ENCODE measurements around the gene C1orf146. TPM values are rescaled to one million over a fixed set of nuclear protein-coding genes. Genes with fewer than 3 reads are reported as not detected.
"Not testable (repeated sequence)": the region's sequence is repeated elsewhere in the genome, so short reads cannot be mapped to it uniquely, and the experiment has no call there.

C1orf146 gene
- polyA plus RNA-seq, 1 experiment, result not detected

- Histone ChIP-seq H3K4me3 (ENCODE audit: low read depth, low read length) (no peak overlapping the region), H3K9me3 (ENCODE audit: control insufficient read depth, insufficient read depth, low read length) (no peaks in the 10 kb centered on the region), H3K27me3 (ENCODE audit: control insufficient read depth, insufficient read depth, low read length) (no peaks in the 10 kb centered on the region), H3K27ac (ENCODE audit: low read depth, low read length) (no peak overlapping the region)
- TF ChIP-seq CTCF (IDR thresholded peaks at IDR 0.05; ENCODE audit: low read depth, low read length), result no peak
- DNase-seq (ENCODE audit: low read depth, low spot score), result no peak
- POLR2A ChIA-PET, result no interaction called here
- CTCF ChIA-PET, result interaction anchor here (0.5 kb wide), 1 partner anchor 266 kb away, joined by 3 read pairs; no protein-coding TSS in a partner anchor
These were observed 44.8 kb downstream of the C1orf146 start for GRCh38 chr1:92262516-92262915.

- Histone ChIP-seq H3K9me3 (ENCODE audit: control insufficient read depth, insufficient read depth, low read length) (no peaks in the 10 kb centered on the region), H3K27ac (ENCODE audit: low read depth, low read length) (no peak overlapping the region), H3K27me3 (ENCODE audit: control insufficient read depth, insufficient read depth, low read length) (no peaks in the 10 kb centered on the region), H3K4me3 (ENCODE audit: low read depth, low read length) (no peak overlapping the region)
- DNase-seq (ENCODE audit: low read depth, low spot score), result no peak
- TF ChIP-seq CTCF (IDR thresholded peaks at IDR 0.05; ENCODE audit: low read depth, low read length), result no peak
- ChIA-PET CTCF (interaction anchor here (0.7 kb wide), 2 partner anchors 26 to 272 kb away, joined by 5 to 6 read pairs; no protein-coding TSS in a partner anchor), POLR2A (no interaction called here)
These were observed 55.3 kb downstream of the C1orf146 start for GRCh38 chr1:92273039-92273438.

GRCh38 chr1:92274939-92275338, 57.2 kb downstream of the C1orf146 start:
- no peak for DNase-seq (ENCODE audit: low read depth, low spot score)
- TF ChIP-seq CTCF (IDR thresholded peaks at IDR 0.05; ENCODE audit: low read depth, low read length), result no peak
- Histone ChIP-seq H3K4me3 (ENCODE audit: low read depth, low read length) (no peak overlapping the region), H3K27ac (ENCODE audit: low read depth, low read length) (no peak overlapping the region), H3K27me3 (ENCODE audit: control insufficient read depth, insufficient read depth, low read length) (no peaks in the 10 kb centered on the region), H3K9me3 (ENCODE audit: control insufficient read depth, insufficient read depth, low read length) (no peaks in the 10 kb centered on the region)
- CTCF ChIA-PET, result interaction anchor here (0.7 to 1.6 kb wide), 2 partner anchors 12 to 16 kb away, joined by 3 read pairs; no protein-coding TSS in a partner anchor
- POLR2A ChIA-PET, result no interaction called here

GRCh38 chr1:92276082-92276481, 58.4 kb downstream of the C1orf146 start:
- CTCF ChIA-PET, result interaction anchor here (1.6 kb wide), 1 partner anchor 15 kb away, joined by 3 read pairs; no protein-coding TSS in a partner anchor
- TF ChIP-seq CTCF (IDR thresholded peaks at IDR 0.05; ENCODE audit: low read depth, low read length), result no peak
- Histone ChIP-seq H3K4me3 (ENCODE audit: low read depth, low read length) (no peak overlapping the region), H3K27ac (ENCODE audit: low read depth, low read length) (no peak overlapping the region), H3K27me3 (ENCODE audit: control insufficient read depth, insufficient read depth, low read length) (no peaks in the 10 kb centered on the region), H3K9me3 (ENCODE audit: control insufficient read depth, insufficient read depth, low read length) (no peaks in the 10 kb centered on the region)
- no peak for DNase-seq (ENCODE audit: low read depth, low spot score)
- POLR2A ChIA-PET, result no interaction called here

GRCh38 chr1:92277105-92277723, 59.5 kb downstream of the C1orf146 start:
- Histone ChIP-seq H3K9me3 (ENCODE audit: control insufficient read depth, insufficient read depth, low read length) (no peaks in the 10 kb centered on the region), H3K27ac (ENCODE audit: low read depth, low read length) (peak overlapping the region; percentile 80), H3K27me3 (ENCODE audit: control insufficient read depth, insufficient read depth, low read length) (no peaks in the 10 kb centered on the region), H3K4me3 (ENCODE audit: low read depth, low read length) (no peak overlapping the region)
- no peak for TF ChIP-seq CTCF (IDR thresholded peaks at IDR 0.05; ENCODE audit: low read depth, low read length)
- ChIA-PET POLR2A (no interaction called here), CTCF (no interaction called here)
- DNase-seq (ENCODE audit: low read depth, low spot score), result peak; percentile 45

- H3K27me3 ChIP-seq (ENCODE audit: control insufficient read depth, insufficient read depth, low read length); H3K4me3 ChIP-seq (ENCODE audit: low read depth, low read length); H3K9me3 ChIP-seq (ENCODE audit: control insufficient read depth, insufficient read depth, low read length); POLR2A ChIA-PET; DNase-seq (ENCODE audit: low read depth, low spot score); H3K27ac ChIP-seq (ENCODE audit: low read depth, low read length): not testable (repeated sequence)
- CTCF ChIA-PET, result interaction anchor here (3.7 kb wide), 1 partner anchor 11 kb away, joined by 17 read pairs; no protein-coding TSS in a partner anchor
These were observed 62.1 kb downstream of the C1orf146 start for GRCh38 chr1:92279781-92280180.

- not testable (repeated sequence) for H3K27ac ChIP-seq (ENCODE audit: low read depth, low read length)
- CTCF ChIA-PET, result interaction anchor here (0.6 to 3.7 kb wide), 4 partner anchors 10 to 290 kb away, joined by 3 to 17 read pairs (median 4); no protein-coding TSS in a partner anchor
These were observed 63.7 kb downstream of the C1orf146 start for GRCh38 chr1:92281411-92281810.

More at GRCh38 chr1:92281411-92281810, 63.7 kb downstream of the C1orf146 start:
- H3K4me3 ChIP-seq (ENCODE audit: low read depth, low read length); H3K27me3 ChIP-seq (ENCODE audit: control insufficient read depth, insufficient read depth, low read length); DNase-seq (ENCODE audit: low read depth, low spot score); H3K9me3 ChIP-seq (ENCODE audit: control insufficient read depth, insufficient read depth, low read length); POLR2A ChIA-PET: not testable (repeated sequence)
